OCI-LY3 (cell line): Measurements from ENCODE around the gene TUBA3C.

Experiments used
- H2AFZ ChIP-seq: fragments of 200-600, 300-600 bp; shearing (Covaris generic); 2 replicates; pipeline ENCODE4 v1.6.0; 2014; ENCODE audit warnings: antibody characterized with exemption, low read depth, low read length
- H3K27ac ChIP-seq: fragments of 200-600, 300-600 bp; sonication (generic); 2 replicates; pipeline ENCODE4 v1.5.1; 2014; ENCODE audit warnings: mild to moderate bottlenecking, low read length, moderate library complexity, mixed read lengths
- H3K27me3 ChIP-seq: fragments of 200-600, 300-600 bp; sonication (generic); 2 replicates; pipeline ENCODE4 v1.6.1; 2014; ENCODE audit warnings: low read depth, low read length, mixed read lengths
- H3K36me3 ChIP-seq: fragments of 200-600, 300-600 bp; sonication (generic); replicated peaks from 2 replicates; pipeline ENCODE3; 2014; ENCODE audit warnings: low read depth, low read length, mixed read lengths
- H3K4me1 ChIP-seq: fragments of 300-600, 200-600 bp; sonication (generic); 2 replicates; pipeline ENCODE4 v1.6.1; 2014; ENCODE audit warnings: low read length, mixed read lengths
- H3K4me2 ChIP-seq: fragments of 200-600, 300-600 bp; sonication (generic); 2 replicates; pipeline ENCODE4 v1.6.1; 2014; ENCODE audit warnings: low read length, mixed read lengths
- H3K4me3 ChIP-seq: fragments of 300-600, 200-600 bp; sonication (generic); 2 replicates; pipeline ENCODE4 v1.5.1; 2014; ENCODE audit warnings: antibody characterized with exemption, mild to moderate bottlenecking, low read length, moderate library complexity
- H3K79me2 ChIP-seq: fragments of 300-600, 200-600 bp; shearing (Covaris generic); 2 replicates; pipeline ENCODE4 v1.6.1; 2014; ENCODE audit warnings: mild to moderate bottlenecking, low read length, mixed read lengths
- H3K9ac ChIP-seq: fragments of 300-600, 200-600 bp; shearing (Covaris generic); 2 replicates; pipeline ENCODE4 v1.6.0; 2014; ENCODE audit warnings: mild to moderate bottlenecking, low read length, moderate library complexity
- H3K9me3 ChIP-seq: fragments of 200-600, 300-600 bp; shearing (Covaris generic); 2 replicates; pipeline ENCODE4 v1.6.1; 2014; ENCODE audit warnings: low read length, mixed read lengths; ENCODE audit not compliant: insufficient read depth
- H4K20me1 ChIP-seq: fragments of 200-600, 300-600 bp; sonication (generic); 2 replicates; pipeline ENCODE4 v1.6.1; 2016; ENCODE audit warnings: low read length, mixed read lengths; ENCODE audit not compliant: insufficient read depth
- CTCF ChIP-seq: fragments of 200-600, 300-600 bp; sonication (generic); IDR thresholded peaks from 2 replicates; pipeline ENCODE4 v1.5.1; 2014; ENCODE audit warnings: antibody characterized with exemption, low read length, low read depth
- EZH2phosphoT487 ChIP-seq: fragments of 200-600 bp; shearing (Covaris generic); IDR thresholded peaks from 2 replicates; pipeline ENCODE4 v1.6.1; 2018; ENCODE audit warnings: antibody characterized with exemption, mixed run types, low read depth

TUBA3C gene

DNA sequence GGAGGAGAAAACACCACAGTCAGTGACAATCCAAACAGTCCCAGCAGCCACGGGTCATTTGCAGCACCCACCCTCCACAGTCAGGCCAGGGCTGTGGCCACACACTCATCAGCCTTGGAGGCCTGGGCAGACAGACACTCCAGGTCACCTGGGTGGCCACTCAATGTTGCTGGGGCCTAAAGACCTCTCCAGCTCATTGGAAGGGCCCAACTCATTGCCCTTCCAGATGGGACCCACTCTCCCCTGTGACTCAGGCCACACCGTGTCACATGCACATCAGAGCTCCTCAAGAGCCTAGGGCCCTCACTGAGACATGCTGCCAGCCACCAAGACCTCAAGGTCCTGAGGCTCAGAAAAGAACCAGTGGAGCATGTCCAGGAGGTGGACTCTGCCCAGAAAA lies 22.4 kb downstream of the TUBA3C start:
- Histone ChIP-seq H3K9me3 (no peaks in the 10 kb centered on the region), H3K4me3 (no peak overlapping the region), H3K27ac (no peak overlapping the region), H3K4me1 (peaks cover 9% of the 10 kb centered on the region; the same call in 1 of the 2 replicates), H3K36me3 (no peaks in the 10 kb centered on the region), H3K79me2 (no peaks in the 10 kb centered on the region), H2AFZ (no peak overlapping the region), H3K4me2 (no peak overlapping the region), H3K9ac (no peak overlapping the region), H3K27me3 (no peaks in the 10 kb centered on the region), H4K20me1 (no peaks in the 10 kb centered on the region)
- no peak for TF ChIP-seq CTCF
- TF ChIP-seq EZH2phosphoT487: no peak

DNA sequence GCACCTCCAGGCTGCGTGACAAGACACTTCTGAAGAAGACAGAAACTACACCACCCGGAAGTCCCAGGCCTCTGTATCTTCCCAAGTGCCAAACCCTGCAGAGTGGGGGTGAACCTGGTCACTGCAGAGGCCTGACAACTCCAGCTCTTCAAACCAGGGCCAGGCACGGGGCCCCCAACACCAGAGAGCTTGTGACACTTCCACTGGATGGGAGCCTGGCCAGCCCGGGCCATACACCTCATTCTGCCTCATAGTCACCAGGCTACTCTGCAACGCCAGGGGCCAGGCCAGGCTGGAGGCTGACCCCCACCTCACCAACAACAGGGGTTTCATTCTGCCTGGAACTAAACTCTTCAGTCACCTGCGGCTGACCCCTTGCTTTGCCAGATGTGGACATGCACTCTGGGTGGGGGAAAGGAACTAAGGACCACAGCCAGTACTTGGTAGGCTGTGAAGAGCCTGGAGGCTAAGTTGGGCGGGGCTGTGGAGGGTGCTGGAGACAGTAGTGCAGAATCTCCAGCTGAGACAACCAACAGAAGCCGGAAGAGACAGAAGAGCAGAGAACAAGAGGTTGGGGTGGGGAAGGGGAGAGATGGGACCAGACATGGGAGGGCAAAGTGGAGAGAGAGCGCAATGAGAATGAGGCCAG lies 23.0 kb downstream of the TUBA3C start:
- Histone ChIP-seq H3K79me2 (no peaks in the 10 kb centered on the region), H3K4me1 (peaks cover 9% of the 10 kb centered on the region; the same call in 1 of the 2 replicates), H3K36me3 (no peaks in the 10 kb centered on the region), H3K4me2 (no peak overlapping the region), H3K27me3 (no peaks in the 10 kb centered on the region), H3K4me3 (no peak overlapping the region), H4K20me1 (no peaks in the 10 kb centered on the region), H3K27ac (no peak overlapping the region), H3K9ac (no peak overlapping the region), H3K9me3 (no peaks in the 10 kb centered on the region), H2AFZ (no peak overlapping the region)
- TF ChIP-seq EZH2phosphoT487: no peak
- no peak for TF ChIP-seq CTCF

- H3K9ac ChIP-seq: no peak overlapping the region
- H3K27me3 ChIP-seq: no peaks in the 10 kb centered on the region
- no peaks in the 10 kb centered on the region for H3K9me3 ChIP-seq
- TF ChIP-seq EZH2phosphoT487: no peak
- TF ChIP-seq CTCF: no peak
- H2AFZ ChIP-seq: no peak overlapping the region
- H3K4me2 ChIP-seq: no peak overlapping the region
- no peak overlapping the region for H3K4me3 ChIP-seq
- no peaks in the 10 kb centered on the region for H4K20me1 ChIP-seq
- H3K36me3 ChIP-seq: no peaks in the 10 kb centered on the region
- no peaks in the 10 kb centered on the region for H3K79me2 ChIP-seq
- H3K27ac ChIP-seq: no peak overlapping the region
- H3K4me1 ChIP-seq: peaks cover 9% of the 10 kb centered on the region; the same call in 1 of the 2 replicates
Measured at GRCh38 chr13:19158006-19158405, 23.6 kb downstream of the TUBA3C start.

DNA sequence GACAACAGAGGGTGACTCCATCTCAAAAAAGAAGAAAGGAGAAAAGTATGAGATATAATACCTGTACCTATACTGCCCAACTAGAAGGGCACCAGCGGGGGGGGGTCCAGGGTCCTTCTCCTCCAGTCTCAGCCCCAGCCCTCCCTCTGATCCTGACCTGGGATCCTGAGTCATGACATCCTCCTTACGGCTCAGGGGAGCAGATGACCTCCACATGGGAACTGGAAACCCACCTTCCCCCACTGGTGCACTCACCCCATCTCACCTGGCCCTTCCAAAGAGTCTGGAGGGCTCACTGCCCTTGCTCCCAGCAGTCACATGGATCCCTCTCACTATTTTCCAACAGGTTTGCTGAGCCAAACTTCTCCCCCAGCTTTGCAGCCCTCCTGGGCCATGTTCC lies 24.2 kb downstream of the TUBA3C start:
- H3K79me2 ChIP-seq: no peaks in the 10 kb centered on the region
- no peaks in the 10 kb centered on the region for H3K9me3 ChIP-seq
- H2AFZ ChIP-seq: no peak overlapping the region
- peaks cover 9% of the 10 kb centered on the region; the same call in 1 of the 2 replicates for H3K4me1 ChIP-seq
- H3K27me3 ChIP-seq: no peaks in the 10 kb centered on the region
- no peak overlapping the region for H3K9ac ChIP-seq
- no peaks in the 10 kb centered on the region for H4K20me1 ChIP-seq
- TF ChIP-seq CTCF: no peak
- TF ChIP-seq EZH2phosphoT487: no peak
- H3K4me2 ChIP-seq: no peak overlapping the region
- no peak overlapping the region for H3K4me3 ChIP-seq
- no peak overlapping the region for H3K27ac ChIP-seq
- no peaks in the 10 kb centered on the region for H3K36me3 ChIP-seq
